ENCODE data around the gene ZNF783. TPM values are rescaled to one million over a fixed set of nuclear protein-coding genes. Genes with fewer than 3 reads are reported as not detected.

The ZNF783 gene
- total and polyA plus RNA-seq, 4 donors: 1.0 to 23.8 (median 15.9) TPM

DNA sequence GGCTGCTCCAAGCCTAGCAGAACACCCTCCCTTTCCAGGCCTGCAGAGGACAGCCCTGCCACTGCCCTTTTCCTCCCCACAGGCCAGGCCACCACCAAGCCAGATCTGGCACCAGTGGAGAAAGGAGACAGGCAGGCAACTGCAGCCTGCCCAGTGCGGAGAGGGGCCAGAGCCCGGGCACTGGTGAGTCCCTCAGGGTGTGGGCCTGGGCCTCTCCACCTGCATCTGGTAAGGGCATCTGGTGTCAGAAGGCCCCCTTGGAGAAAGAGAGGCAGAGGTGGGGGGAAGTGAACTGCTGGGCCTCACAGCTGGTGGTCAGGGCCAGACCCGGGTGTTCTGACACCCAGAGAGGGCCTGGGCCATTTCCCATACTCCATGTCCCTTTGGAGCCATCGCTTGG is 27.9 kb downstream of the ZNF783 start:
- peak in 1 of 2 donors; percentile 56 for DNase-seq
- intact Hi-C loops (cut with DNase I): loop anchor here in 1 of 2 donors (10.0 kb wide), 2 partner anchors 135 to 205 kb away; partner anchors contain the start of gene ZNF746
- H3K4me1 ChIP-seq (ENCODE audit: control insufficient read depth in 1 of 2, insufficient read depth in 2 of 2, low read length in 2 of 2): no peaks in the 10 kb centered on the region
- no peaks in the 10 kb centered on the region for H3K9me3 ChIP-seq (ENCODE audit: control insufficient read depth, low read length)
- H3K27ac ChIP-seq (ENCODE audit: low read depth in 1 of 2, low read length in 2 of 2): no peak overlapping the region
- H3K4me3 ChIP-seq (ENCODE audit: low read length in 2 of 2): no peak overlapping the region
- 94 to 97% methylated on average over 4 of the region's 4 CpGs for WGBS, 2 donors
- H3K27me3 ChIP-seq (ENCODE audit: control insufficient read depth in 1 of 2, insufficient read depth in 2 of 2, low read length in 1 of 2): no peaks in the 10 kb centered on the region
- no peak for ATAC-seq (ENCODE audit: low FRiP score)
- peaks cover 0 to 3% of the 10 kb centered on the region in 2 donors for H3K36me3 ChIP-seq (ENCODE audit: control insufficient read depth in 1 of 2, insufficient read depth in 2 of 2, low read length in 1 of 2)

DNA sequence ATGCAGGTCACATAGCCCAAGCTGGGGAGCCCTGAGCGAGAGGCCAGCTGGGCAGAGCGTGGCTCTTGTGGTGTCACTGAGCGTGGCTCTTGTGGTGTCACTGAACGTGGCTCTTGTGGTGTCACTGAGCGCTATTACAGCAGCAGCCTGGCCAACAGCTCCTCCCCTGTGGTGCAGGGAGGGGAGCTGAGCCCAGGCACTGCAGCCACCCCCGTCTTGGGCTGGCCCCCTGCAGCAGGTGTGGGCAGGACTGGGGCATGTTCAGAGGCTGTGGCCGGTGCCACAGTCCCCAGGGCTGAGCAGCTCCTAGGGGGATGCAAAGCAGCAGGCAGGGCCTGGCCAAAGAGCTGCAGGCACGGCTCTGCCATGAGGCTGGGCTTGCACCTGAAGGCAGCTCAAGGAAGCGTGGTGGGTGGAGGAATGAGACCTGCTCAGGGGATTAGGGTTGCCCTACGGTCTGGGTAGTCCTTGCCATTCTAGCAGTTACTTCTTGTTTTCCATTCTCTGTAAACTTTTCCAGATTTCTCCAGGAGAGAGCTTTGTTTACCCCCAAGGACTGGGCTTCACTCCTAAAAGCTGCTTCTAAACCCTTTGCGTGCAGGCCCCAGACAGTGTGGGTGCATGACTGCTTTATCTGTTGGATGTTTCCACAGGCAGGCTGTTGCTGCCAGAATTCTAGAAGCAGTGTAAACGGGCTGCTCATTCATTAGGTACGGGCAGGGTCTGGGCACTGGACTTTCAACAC is 29.2 kb downstream of the ZNF783 start:
- intact Hi-C loops (cut with DNase I): no loop called here
- H3K36me3 ChIP-seq (ENCODE audit: control insufficient read depth in 1 of 2, insufficient read depth in 2 of 2, low read length in 1 of 2): peaks cover 0 to 3% of the 10 kb centered on the region in 2 donors
- ATAC-seq (ENCODE audit: low FRiP score) (no peak), DNase-seq (peak in 1 of 2 donors; percentile 55)
- no peaks in the 10 kb centered on the region for H3K27me3 ChIP-seq (ENCODE audit: control insufficient read depth in 1 of 2, insufficient read depth in 2 of 2, low read length in 1 of 2)
- no peak overlapping the region for H3K27ac ChIP-seq (ENCODE audit: low read depth in 1 of 2, low read length in 2 of 2)
- 88 to 91% methylated on average over 13 of the region's 13 CpGs for WGBS, 2 donors
- H3K9me3 ChIP-seq (ENCODE audit: control insufficient read depth, low read length): no peaks in the 10 kb centered on the region
- no peak overlapping the region for H3K4me3 ChIP-seq (ENCODE audit: low read length in 2 of 2)
- no peaks in the 10 kb centered on the region for H3K4me1 ChIP-seq (ENCODE audit: control insufficient read depth in 1 of 2, insufficient read depth in 2 of 2, low read length in 2 of 2)

DNA sequence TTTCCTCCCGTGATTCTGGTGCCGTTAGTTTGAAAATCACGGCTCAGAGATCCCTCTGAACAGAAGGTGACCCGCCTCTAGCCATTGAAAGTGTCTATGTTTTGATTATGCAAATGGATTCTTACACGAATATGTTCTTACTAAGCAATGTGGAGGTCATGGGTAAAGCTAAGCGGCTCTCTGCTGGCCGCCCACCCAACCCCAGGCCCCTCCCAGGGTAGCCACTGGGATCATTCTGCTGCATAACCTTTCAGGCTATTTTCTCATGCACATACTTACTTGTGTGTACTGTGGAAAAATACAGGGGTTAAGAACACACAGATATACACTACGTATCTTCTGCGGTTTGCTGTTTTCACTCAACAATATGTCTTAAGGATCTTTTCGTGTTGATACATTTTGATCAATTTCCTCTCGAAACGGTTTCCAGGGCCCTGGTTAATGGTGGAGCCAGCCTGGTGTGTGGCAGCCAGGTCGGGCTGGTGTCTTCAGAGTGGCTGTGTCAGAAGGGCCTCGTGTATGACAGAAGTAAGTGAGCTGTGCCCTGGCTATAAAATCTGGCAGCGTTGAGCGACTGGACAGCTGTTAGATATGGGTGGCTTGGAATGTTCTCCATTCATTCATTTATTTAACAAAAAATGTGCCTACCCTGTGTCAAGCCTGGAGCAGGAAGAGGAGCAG is 29.9 kb downstream of the ZNF783 start:
- peak in 1 of 2 donors; percentile 23 for DNase-seq
- Histone ChIP-seq H3K4me1 (ENCODE audit: control insufficient read depth in 1 of 2, insufficient read depth in 2 of 2, low read length in 2 of 2) (no peaks in the 10 kb centered on the region), H3K4me3 (ENCODE audit: low read length in 2 of 2) (no peak overlapping the region), H3K27me3 (ENCODE audit: control insufficient read depth in 1 of 2, insufficient read depth in 2 of 2, low read length in 1 of 2) (no peaks in the 10 kb centered on the region), H3K9me3 (ENCODE audit: control insufficient read depth, low read length) (no peaks in the 10 kb centered on the region), H3K27ac (ENCODE audit: low read depth in 1 of 2, low read length in 2 of 2) (no peak overlapping the region), H3K36me3 (ENCODE audit: control insufficient read depth in 1 of 2, insufficient read depth in 2 of 2, low read length in 1 of 2) (peaks cover 0 to 3% of the 10 kb centered on the region in 2 donors)
- intact Hi-C loops (cut with DNase I): no loop called here
- 88% methylated on average over 16 of the region's 16 CpGs for WGBS, 2 donors
- ATAC-seq (ENCODE audit: low FRiP score): no peak

DNA sequence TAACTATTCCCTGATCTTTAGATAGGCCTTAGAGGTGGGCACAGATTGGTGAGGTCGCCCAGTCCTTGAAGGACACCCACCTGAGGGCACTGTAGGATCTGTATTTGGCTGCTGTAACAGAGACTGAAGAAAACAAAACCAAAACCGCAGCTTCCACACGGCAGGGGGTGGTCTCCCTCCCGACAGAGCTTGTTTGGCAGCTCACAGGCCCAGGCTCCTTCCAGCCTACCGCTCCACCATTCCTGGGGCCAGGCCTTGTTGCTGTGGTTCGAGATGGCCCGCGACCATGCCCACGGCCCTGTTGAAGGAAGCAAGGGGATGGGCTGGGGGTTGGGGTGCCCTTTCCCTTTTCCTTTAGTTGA is 30.4 kb downstream of the ZNF783 start:
- 72 to 76% methylated on average over 9 of the region's 9 CpGs for WGBS, 2 donors
- no peak overlapping the region for H3K27ac ChIP-seq (ENCODE audit: low read depth in 1 of 2, low read length in 2 of 2)
- H3K9me3 ChIP-seq (ENCODE audit: control insufficient read depth, low read length): no peaks in the 10 kb centered on the region
- no peaks in the 10 kb centered on the region for H3K27me3 ChIP-seq (ENCODE audit: control insufficient read depth in 1 of 2, insufficient read depth in 2 of 2, low read length in 1 of 2)
- ATAC-seq (ENCODE audit: low FRiP score) (no peak), DNase-seq (peak in 1 of 2 donors; percentile 45)
- peaks cover 0 to 3% of the 10 kb centered on the region in 2 donors for H3K36me3 ChIP-seq (ENCODE audit: control insufficient read depth in 1 of 2, insufficient read depth in 2 of 2, low read length in 1 of 2)
- H3K4me1 ChIP-seq (ENCODE audit: control insufficient read depth in 1 of 2, insufficient read depth in 2 of 2, low read length in 2 of 2): no peaks in the 10 kb centered on the region
- no peak overlapping the region for H3K4me3 ChIP-seq (ENCODE audit: low read length in 2 of 2)
- intact Hi-C loops (cut with DNase I): no loop called here

DNA sequence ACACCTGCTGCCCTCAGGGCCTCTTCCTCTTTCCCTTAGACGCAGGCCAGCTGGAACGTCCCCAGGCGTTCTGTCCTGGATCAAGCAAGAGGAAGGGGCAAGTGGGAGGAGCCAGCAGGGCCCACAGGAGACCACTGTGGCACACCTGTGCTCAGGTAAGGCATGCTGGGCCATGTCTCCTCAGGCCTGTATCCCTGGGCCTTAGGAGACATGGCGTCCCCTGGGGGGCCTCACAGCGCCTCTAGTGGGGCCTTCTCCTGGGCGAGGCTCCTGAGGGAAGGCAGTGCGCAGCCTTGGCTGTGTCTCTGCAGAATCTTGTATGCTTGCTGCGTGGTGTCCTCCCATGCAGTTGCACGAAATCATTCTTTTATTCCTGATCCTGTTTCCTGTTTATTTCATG is 31.3 kb downstream of the ZNF783 start:
- peak in 1 of 2 donors; percentile 46 for DNase-seq

DNA sequence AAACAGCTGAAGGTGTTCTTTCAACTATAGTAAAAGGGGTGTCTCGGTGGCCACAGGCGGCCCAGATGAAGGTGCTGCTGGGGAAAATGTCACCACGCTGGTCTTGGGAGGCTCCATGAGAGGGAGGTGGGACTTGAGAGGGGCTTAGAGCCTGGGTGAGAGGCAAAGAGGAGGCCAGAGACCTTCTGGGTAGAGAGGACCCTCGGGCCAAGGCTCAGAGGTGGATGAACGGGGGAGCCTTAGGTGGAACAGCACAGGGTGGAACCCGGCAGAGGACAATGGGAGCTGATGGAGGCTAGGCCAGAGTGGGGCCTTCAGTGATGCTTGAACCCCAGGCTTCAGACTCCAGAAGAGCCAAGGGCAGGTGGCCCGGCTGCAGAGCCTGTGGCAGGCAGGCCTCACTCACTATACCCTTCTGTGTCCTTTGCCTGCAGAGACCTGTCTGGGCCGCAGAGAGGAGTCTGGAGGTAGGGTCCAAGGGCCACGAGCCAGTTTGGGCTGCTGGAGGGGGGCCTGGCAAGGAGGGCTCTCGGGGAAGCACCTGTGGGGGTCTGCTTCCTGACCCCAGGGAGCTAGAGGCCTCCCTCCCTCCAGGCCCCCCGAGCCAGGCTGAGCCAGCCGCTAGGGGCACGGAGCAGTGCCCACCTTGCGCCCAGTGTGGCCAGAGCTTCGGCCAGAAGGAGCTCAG is 32.1 kb downstream of the ZNF783 start:
- no peak overlapping the region for H3K27ac ChIP-seq (ENCODE audit: low read depth in 1 of 2, low read length in 2 of 2)
- no peaks in the 10 kb centered on the region for H3K27me3 ChIP-seq (ENCODE audit: control insufficient read depth in 1 of 2, insufficient read depth in 2 of 2, low read length in 1 of 2)
- H3K4me3 ChIP-seq (ENCODE audit: low read length in 2 of 2): no peak overlapping the region
- H3K9me3 ChIP-seq (ENCODE audit: control insufficient read depth, low read length): no peaks in the 10 kb centered on the region
- WGBS, 2 donors: 93 to 96% methylated on average over 14 to 15 of the region's 15 CpGs
- no peaks in the 10 kb centered on the region for H3K4me1 ChIP-seq (ENCODE audit: control insufficient read depth in 1 of 2, insufficient read depth in 2 of 2, low read length in 2 of 2)
- intact Hi-C loops (cut with DNase I): no loop called here
- DNase-seq (peak in 1 of 2 donors; percentile 58), ATAC-seq (ENCODE audit: low FRiP score) (no peak)
- peaks cover 0 to 3% of the 10 kb centered on the region in 2 donors for H3K36me3 ChIP-seq (ENCODE audit: control insufficient read depth in 1 of 2, insufficient read depth in 2 of 2, low read length in 1 of 2)

More for the DNA sequence above, 31.3 kb downstream of the ZNF783 start:
- intact Hi-C loops (cut with DNase I): no loop called here
- Histone ChIP-seq H3K9me3 (ENCODE audit: control insufficient read depth, low read length) (no peaks in the 10 kb centered on the region), H3K4me1 (ENCODE audit: control insufficient read depth in 1 of 2, insufficient read depth in 2 of 2, low read length in 2 of 2) (no peaks in the 10 kb centered on the region), H3K36me3 (ENCODE audit: control insufficient read depth in 1 of 2, insufficient read depth in 2 of 2, low read length in 1 of 2) (peaks cover 0 to 3% of the 10 kb centered on the region in 2 donors), H3K27ac (ENCODE audit: low read depth in 1 of 2, low read length in 2 of 2) (no peak overlapping the region), H3K27me3 (ENCODE audit: control insufficient read depth in 1 of 2, insufficient read depth in 2 of 2, low read length in 1 of 2) (no peaks in the 10 kb centered on the region), H3K4me3 (ENCODE audit: low read length in 2 of 2) (no peak overlapping the region)
- 93 to 94% methylated on average over 9 of the region's 9 CpGs for WGBS, 2 donors
- ATAC-seq (ENCODE audit: low FRiP score): no peak

DNA sequence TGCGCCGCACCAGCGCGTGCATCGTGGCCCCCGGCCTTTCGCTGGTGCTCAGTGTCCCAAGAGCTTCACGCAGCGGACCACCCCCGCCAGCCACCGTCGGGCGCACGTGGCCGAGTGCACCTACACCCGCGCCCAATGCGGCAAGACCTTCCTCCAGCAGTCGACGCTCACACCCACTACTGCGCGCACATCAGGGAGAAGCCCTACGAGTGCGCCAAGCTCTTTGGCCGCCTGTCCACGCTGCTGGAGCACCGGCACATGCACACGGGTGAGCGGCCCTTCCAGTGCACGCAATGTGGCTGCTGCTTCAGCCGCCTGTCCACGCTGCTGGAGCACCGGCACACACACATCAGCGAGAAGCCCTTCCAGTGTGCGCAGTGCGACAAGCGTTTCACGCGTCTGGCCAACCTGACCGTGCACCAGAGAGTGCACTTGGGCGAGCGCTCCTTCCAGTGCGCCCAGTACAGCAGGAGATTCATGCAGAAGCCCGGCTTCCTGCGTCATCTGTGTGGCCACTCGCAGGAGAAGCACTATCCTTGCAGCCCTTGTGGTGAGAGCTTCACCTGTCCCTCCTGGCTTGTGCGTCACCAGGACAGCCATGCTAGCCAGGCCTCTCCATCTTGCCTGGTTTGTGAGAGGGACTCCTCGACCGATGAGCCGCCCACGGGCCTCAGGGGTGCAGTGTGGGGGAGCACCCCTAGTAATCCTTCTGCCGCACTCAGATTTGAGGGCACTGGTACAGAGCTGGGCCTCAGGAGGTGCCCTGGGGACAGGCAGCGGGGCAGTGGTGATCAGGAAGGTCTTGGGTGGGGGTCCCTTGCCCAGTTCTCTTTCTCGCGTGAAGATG is 32.9 kb downstream of the ZNF783 start:
- no peak overlapping the region for H3K4me3 ChIP-seq (ENCODE audit: low read length in 2 of 2)
- H3K27ac ChIP-seq (ENCODE audit: low read depth in 1 of 2, low read length in 2 of 2): no peak overlapping the region
- ATAC-seq (ENCODE audit: low FRiP score) (no peak), DNase-seq (peak in 1 of 2 donors; percentile 70)
- no peaks in the 10 kb centered on the region for H3K9me3 ChIP-seq (ENCODE audit: control insufficient read depth, low read length)
- intact Hi-C loops (cut with DNase I): no loop called here
- 96 to 97% methylated on average over 55 of the region's 55 CpGs for WGBS, 2 donors
- H3K4me1 ChIP-seq (ENCODE audit: control insufficient read depth in 1 of 2, insufficient read depth in 2 of 2, low read length in 2 of 2): no peaks in the 10 kb centered on the region
- peaks cover 0 to 3% of the 10 kb centered on the region in 2 donors for H3K36me3 ChIP-seq (ENCODE audit: control insufficient read depth in 1 of 2, insufficient read depth in 2 of 2, low read length in 1 of 2)
- no peaks in the 10 kb centered on the region for H3K27me3 ChIP-seq (ENCODE audit: control insufficient read depth in 1 of 2, insufficient read depth in 2 of 2, low read length in 1 of 2)

DNA sequence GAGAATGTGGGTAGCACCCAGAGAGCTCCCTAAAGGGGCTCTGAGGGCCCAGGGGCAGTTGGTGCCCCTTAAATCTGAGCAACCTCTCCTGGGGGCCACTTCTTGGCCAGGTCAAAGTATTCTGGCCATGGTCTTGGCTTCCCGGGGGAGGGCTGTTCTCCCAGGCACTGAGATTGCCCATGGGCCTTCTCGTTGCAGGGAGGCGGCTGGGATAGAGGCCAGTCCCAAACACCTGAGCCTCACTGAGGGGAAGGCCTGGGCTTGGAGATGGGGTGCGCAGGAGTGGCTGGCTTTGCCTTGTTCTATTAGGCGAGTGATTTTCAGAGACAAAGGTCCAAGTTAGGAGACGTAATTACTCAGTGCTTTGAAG is 33.5 kb downstream of the ZNF783 start:
- ATAC-seq (ENCODE audit: low FRiP score) (no peak), DNase-seq (peak in 1 of 2 donors; percentile 61)
- H3K4me3 ChIP-seq (ENCODE audit: low read length in 2 of 2): no peak overlapping the region
- no peaks in the 10 kb centered on the region for H3K4me1 ChIP-seq (ENCODE audit: control insufficient read depth in 1 of 2, insufficient read depth in 2 of 2, low read length in 2 of 2)
- 94 to 96% methylated on average over 6 of the region's 6 CpGs for WGBS, 2 donors
- no peak overlapping the region for H3K27ac ChIP-seq (ENCODE audit: low read depth in 1 of 2, low read length in 2 of 2)
- H3K9me3 ChIP-seq (ENCODE audit: control insufficient read depth, low read length): no peaks in the 10 kb centered on the region
- H3K36me3 ChIP-seq (ENCODE audit: control insufficient read depth in 1 of 2, insufficient read depth in 2 of 2, low read length in 1 of 2): peaks cover 0 to 3% of the 10 kb centered on the region in 2 donors
- H3K27me3 ChIP-seq (ENCODE audit: control insufficient read depth in 1 of 2, insufficient read depth in 2 of 2, low read length in 1 of 2): no peaks in the 10 kb centered on the region
- intact Hi-C loops (cut with DNase I): no loop called here
